BJ (cell line): ENCODE measurements around the gene S100A3. TPM values are rescaled to one million over a fixed set of nuclear protein-coding genes. Genes with fewer than 3 reads are reported as not detected.

Experiments used
- polyA plus RNA-seq: library from polyadenylated mRNA; depleted of rRNA; stranded (reverse); fragments of >200 nt; gene quantifications from 2 replicates; pipeline ENCODE4 v1.2.3, GENCODE V29; 2011; rRNA removed

The S100A3 gene
- polyA plus RNA-seq, 1 experiment: 9.5 TPM

Other genes with a start within 250 kb of the S100A3 start
- gene PGLYRP3, start 236.3 kb downstream of the S100A3 start, polyA plus RNA-seq: not detected in 2 replicates
- not detected in 2 replicates for gene PGLYRP4, start 200.4 kb downstream of the S100A3 start, polyA plus RNA-seq
- not detected in 2 replicates for gene S100A9, start 191.4 kb downstream of the S100A3 start, polyA plus RNA-seq
- gene S100A12, start 173.6 kb downstream of the S100A3 start, polyA plus RNA-seq: not detected in 2 replicates
- not detected in 2 replicates for gene S100A8, start 158.2 kb downstream of the S100A3 start, polyA plus RNA-seq
- gene S100A7A, start 132.7 kb downstream of the S100A3 start, polyA plus RNA-seq: not detected in 2 replicates
- gene S100A7, start 88.6 kb downstream of the S100A3 start, polyA plus RNA-seq: not detected in 2 replicates
- 1,222 and 1,308 TPM in 2 replicates for gene S100A6, start 13.3 kb downstream of the S100A3 start, polyA plus RNA-seq
- gene S100A5, start 8.3 kb downstream of the S100A3 start, polyA plus RNA-seq: 0.28 and 0.40 TPM in 2 replicates
- 529 and 797 TPM in 2 replicates for gene S100A4, start 3.5 kb downstream of the S100A3 start, polyA plus RNA-seq
- 2.0 and 2.7 TPM in 2 replicates for gene S100A2, start 16.6 kb upstream of the S100A3 start, polyA plus RNA-seq
- 490 and 699 TPM in 2 replicates for gene S100A16, start 63.9 kb upstream of the S100A3 start, polyA plus RNA-seq
- not detected in 2 replicates for gene S100A14, start 67.1 kb upstream of the S100A3 start, polyA plus RNA-seq
- 310 and 313 TPM in 2 replicates for gene S100A13, start 78.2 kb upstream of the S100A3 start, polyA plus RNA-seq
- gene S100A1, start 79.2 kb upstream of the S100A3 start, polyA plus RNA-seq: 0.31 and 0.71 TPM in 2 replicates
- gene CHTOP, start 84.8 kb upstream of the S100A3 start, polyA plus RNA-seq: 36.8 and 38.4 TPM in 2 replicates
- gene SNAPIN, start 109.4 kb upstream of the S100A3 start, polyA plus RNA-seq: 50.3 and 62.4 TPM in 2 replicates
- gene ILF2, start 121.7 kb upstream of the S100A3 start, polyA plus RNA-seq: 182 and 213 TPM in 2 replicates
- 0.02 TPM in 1 of 2 replicates, not detected in the other for gene NPR1, start 129.4 kb upstream of the S100A3 start, polyA plus RNA-seq
- gene INTS3, start 178.8 kb upstream of the S100A3 start, polyA plus RNA-seq: 38.8 and 52.8 TPM in 2 replicates
- 18.2 and 25.4 TPM in 2 replicates for gene SLC27A3, start 226.1 kb upstream of the S100A3 start, polyA plus RNA-seq